ENCODE data around the gene ZNF584.

ZNF584 gene

DNA sequence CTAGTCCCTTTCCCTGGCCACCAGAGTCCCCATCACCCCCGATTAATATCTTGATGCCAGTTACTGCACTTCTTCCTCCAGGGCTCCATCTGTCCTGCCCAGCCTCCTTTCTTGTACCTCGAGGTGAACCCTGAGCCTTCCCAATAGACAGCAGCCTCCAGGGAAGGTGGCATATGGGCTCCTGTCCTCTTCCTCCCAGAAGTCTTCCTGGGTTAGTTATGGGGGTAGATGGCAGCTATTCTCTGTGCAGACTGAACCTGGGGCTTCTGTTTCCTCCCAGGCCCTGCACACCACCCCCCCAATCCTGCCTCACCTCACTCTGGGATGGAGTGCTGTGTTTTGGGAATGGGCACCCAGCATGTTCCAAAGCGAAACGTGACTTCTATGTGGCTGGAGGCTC lies 10.4 kb upstream of the ZNF584 start:
- no peak overlapping the region for H3K9ac ChIP-seq
- no peak overlapping the region for H3K4me2 ChIP-seq
- no peak overlapping the region for H3K27ac ChIP-seq
- no peaks in the 10 kb centered on the region for H4K20me1 ChIP-seq (ENCODE audit: insufficient read depth)
- H3K4me1 ChIP-seq (ENCODE audit: low read depth, poor library complexity, severe bottlenecking): peaks cover 13% of the 10 kb centered on the region
- H2AFZ ChIP-seq (ENCODE audit: low read depth): no peak overlapping the region
- TF ChIP-seq, protein P1, sequence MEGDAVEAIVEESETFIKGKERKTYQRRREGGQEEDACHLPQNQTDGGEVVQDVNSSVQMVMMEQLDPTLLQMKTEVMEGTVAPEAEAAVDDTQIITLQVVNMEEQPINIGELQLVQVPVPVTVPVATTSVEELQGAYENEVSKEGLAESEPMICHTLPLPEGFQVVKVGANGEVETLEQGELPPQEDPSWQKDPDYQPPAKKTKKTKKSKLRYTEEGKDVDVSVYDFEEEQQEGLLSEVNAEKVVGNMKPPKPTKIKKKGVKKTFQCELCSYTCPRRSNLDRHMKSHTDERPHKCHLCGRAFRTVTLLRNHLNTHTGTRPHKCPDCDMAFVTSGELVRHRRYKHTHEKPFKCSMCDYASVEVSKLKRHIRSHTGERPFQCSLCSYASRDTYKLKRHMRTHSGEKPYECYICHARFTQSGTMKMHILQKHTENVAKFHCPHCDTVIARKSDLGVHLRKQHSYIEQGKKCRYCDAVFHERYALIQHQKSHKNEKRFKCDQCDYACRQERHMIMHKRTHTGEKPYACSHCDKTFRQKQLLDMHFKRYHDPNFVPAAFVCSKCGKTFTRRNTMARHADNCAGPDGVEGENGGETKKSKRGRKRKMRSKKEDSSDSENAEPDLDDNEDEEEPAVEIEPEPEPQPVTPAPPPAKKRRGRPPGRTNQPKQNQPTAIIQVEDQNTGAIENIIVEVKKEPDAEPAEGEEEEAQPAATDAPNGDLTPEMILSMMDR (conservative IDR thresholded peaks at IDR 0.05; ENCODE audit: low read depth, low read length): no peak
- H3K79me2 ChIP-seq (ENCODE audit: insufficient read depth, low read depth): no peaks in the 10 kb centered on the region
- H3K36me3 ChIP-seq (ENCODE audit: insufficient read depth): peaks cover under 1% of the 10 kb centered on the region; the same call in 1 of the 2 replicates
- H3K4me3 ChIP-seq (IDR thresholded peaks at IDR 0.05; ENCODE audit: insufficient read depth, low read depth, low read length): no peak overlapping the region
- H3K27me3 ChIP-seq (ENCODE audit: insufficient read depth, low read depth): no peaks in the 10 kb centered on the region

DNA sequence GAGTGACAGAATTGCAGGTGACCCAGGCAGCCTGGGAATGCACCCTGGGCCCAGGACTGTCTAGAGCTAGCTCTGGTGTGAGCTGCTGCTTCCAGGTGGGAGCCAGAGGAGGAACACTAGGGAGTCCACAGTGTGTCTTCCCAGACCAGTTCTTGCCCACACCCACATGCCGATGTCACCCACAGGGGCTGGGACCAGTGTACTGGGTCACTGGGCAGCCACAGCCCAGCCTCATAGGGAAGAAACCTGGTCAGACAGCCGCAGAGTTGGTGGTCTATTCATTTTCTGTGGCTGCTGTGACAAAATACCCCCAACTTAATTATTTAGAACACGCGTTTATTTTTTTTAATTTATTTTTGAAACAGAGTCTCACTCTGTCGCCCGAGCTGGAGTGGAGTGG lies 9.9 kb upstream of the ZNF584 start:
- TF ChIP-seq, protein P1 (conservative IDR thresholded peaks at IDR 0.05; ENCODE audit: low read depth, low read length): no peak
- Histone ChIP-seq H3K4me1 (ENCODE audit: low read depth, poor library complexity, severe bottlenecking) (peaks cover 13% of the 10 kb centered on the region), H2AFZ (ENCODE audit: low read depth) (no peak overlapping the region)

DNA sequence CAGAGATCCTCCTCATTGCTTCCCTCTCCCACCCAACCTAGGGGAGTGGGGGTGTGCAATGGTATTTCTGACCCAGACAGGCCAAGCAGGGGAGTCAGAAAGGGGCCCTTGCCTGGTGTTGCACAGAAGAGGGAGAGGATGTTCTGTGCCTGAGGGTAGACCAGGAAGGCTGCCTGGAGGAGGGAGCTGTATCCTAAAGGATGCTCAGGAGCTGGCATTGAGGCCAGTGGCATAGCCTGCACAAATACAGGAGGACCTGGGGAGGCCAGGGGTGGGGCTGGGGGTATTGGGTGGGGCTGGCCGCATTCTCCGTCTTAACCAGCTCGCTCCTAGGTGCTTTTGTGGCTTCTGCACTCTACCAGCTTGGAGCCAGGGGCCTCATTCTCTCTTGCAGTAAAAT lies 8.5 kb upstream of the ZNF584 start:
- no peaks in the 10 kb centered on the region for H3K36me3 ChIP-seq (ENCODE audit: insufficient read depth)
- H3K4me1 ChIP-seq (ENCODE audit: low read depth, poor library complexity, severe bottlenecking): peaks cover 13% of the 10 kb centered on the region
- H3K27ac ChIP-seq: no peak overlapping the region
- no peaks in the 10 kb centered on the region for H4K20me1 ChIP-seq (ENCODE audit: insufficient read depth)
- TF ChIP-seq, protein P1 (conservative IDR thresholded peaks at IDR 0.05; ENCODE audit: low read depth, low read length): no peak
- no peak overlapping the region for H2AFZ ChIP-seq (ENCODE audit: low read depth)
- H3K9ac ChIP-seq: no peak overlapping the region
- no peak overlapping the region for H3K4me2 ChIP-seq
- H3K4me3 ChIP-seq (IDR thresholded peaks at IDR 0.05; ENCODE audit: insufficient read depth, low read depth, low read length): no peak overlapping the region
- no peaks in the 10 kb centered on the region for H3K79me2 ChIP-seq (ENCODE audit: insufficient read depth, low read depth)
- no peaks in the 10 kb centered on the region for H3K27me3 ChIP-seq (ENCODE audit: insufficient read depth, low read depth)

More for the DNA sequence above, 9.9 kb upstream of the ZNF584 start:
- no peak overlapping the region for H3K4me2 ChIP-seq
- H4K20me1 ChIP-seq (ENCODE audit: insufficient read depth): no peaks in the 10 kb centered on the region
- H3K36me3 ChIP-seq (ENCODE audit: insufficient read depth): no peaks in the 10 kb centered on the region
- H3K79me2 ChIP-seq (ENCODE audit: insufficient read depth, low read depth): no peaks in the 10 kb centered on the region
- H3K27ac ChIP-seq: no peak overlapping the region
- no peaks in the 10 kb centered on the region for H3K27me3 ChIP-seq (ENCODE audit: insufficient read depth, low read depth)
- no peak overlapping the region for H3K9ac ChIP-seq
- H3K4me3 ChIP-seq (IDR thresholded peaks at IDR 0.05; ENCODE audit: insufficient read depth, low read depth, low read length): no peak overlapping the region

DNA sequence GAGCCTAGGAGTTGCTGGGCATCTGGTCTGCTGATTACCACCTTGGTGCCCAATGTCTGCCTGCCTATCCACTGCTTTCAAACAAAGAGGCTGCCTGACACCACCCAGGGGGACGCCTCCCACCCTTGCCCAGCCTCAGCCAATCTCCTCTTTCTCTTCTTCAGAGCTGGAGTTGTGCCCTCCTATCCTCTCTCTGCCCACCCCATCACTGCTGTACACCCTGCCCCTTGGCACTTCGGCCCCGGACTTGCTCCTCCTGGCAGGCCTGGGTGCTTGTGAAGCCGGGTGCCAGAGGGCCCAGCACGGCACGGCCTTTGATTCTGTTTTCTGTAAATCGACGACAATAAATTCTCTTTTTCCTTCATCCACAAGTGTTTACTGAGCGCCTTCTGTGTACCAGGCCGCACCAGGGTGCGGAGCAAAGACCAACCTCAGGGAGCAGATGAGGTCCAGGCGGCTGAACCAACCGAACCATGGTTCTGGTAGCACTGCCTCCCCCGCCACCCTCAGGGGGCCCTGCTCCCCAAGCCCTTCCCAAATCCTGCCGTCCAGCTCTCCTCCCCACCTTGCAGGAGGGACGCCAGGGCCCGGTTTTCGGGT lies 8.0 kb upstream of the ZNF584 start:
- H3K27ac ChIP-seq: no peak overlapping the region
- H3K4me3 ChIP-seq (IDR thresholded peaks at IDR 0.05; ENCODE audit: insufficient read depth, low read depth, low read length): no peak overlapping the region
- no peaks in the 10 kb centered on the region for H4K20me1 ChIP-seq (ENCODE audit: insufficient read depth)
- H3K4me2 ChIP-seq: peak overlapping the region; percentile 86
- no peaks in the 10 kb centered on the region for H3K27me3 ChIP-seq (ENCODE audit: insufficient read depth, low read depth)
- no peaks in the 10 kb centered on the region for H3K36me3 ChIP-seq (ENCODE audit: insufficient read depth)
- TF ChIP-seq, protein P1 (conservative IDR thresholded peaks at IDR 0.05; ENCODE audit: low read depth, low read length): no peak
- H3K79me2 ChIP-seq (ENCODE audit: insufficient read depth, low read depth): no peaks in the 10 kb centered on the region
- peaks cover 13% of the 10 kb centered on the region for H3K4me1 ChIP-seq (ENCODE audit: low read depth, poor library complexity, severe bottlenecking)
- H2AFZ ChIP-seq (ENCODE audit: low read depth): peak overlapping the region; percentile 57
- H3K9ac ChIP-seq: no peak overlapping the region

Data from KMS-11 (cell line).